ENCODE results near the gene PRCD.
"Not testable (repeated sequence)": the region's sequence is repeated elsewhere in the genome, so short reads cannot be mapped to it uniquely, and the experiment has no call there.

Gene PRCD

DNA sequence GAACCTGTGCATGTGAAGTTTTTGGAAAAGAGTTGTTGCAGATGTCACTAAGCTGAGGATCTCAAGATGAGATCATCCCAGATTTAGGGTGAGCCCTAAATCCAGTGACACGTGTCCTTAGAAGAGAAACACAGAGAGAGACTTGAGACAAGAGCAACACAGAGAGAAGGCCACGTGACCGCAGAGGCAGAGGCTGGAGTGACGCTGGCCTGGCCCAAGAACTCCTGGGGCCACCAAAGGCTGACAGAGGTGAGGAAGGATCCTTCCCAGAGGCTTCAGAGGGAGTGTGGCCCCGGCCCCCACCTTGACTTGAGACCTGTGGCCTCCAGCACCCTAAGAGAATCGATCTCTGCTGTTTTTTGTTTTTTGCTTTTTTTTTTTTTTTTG is 26.5 kb upstream of the PRCD start:
- TF ChIP-seq, protein P1, sequence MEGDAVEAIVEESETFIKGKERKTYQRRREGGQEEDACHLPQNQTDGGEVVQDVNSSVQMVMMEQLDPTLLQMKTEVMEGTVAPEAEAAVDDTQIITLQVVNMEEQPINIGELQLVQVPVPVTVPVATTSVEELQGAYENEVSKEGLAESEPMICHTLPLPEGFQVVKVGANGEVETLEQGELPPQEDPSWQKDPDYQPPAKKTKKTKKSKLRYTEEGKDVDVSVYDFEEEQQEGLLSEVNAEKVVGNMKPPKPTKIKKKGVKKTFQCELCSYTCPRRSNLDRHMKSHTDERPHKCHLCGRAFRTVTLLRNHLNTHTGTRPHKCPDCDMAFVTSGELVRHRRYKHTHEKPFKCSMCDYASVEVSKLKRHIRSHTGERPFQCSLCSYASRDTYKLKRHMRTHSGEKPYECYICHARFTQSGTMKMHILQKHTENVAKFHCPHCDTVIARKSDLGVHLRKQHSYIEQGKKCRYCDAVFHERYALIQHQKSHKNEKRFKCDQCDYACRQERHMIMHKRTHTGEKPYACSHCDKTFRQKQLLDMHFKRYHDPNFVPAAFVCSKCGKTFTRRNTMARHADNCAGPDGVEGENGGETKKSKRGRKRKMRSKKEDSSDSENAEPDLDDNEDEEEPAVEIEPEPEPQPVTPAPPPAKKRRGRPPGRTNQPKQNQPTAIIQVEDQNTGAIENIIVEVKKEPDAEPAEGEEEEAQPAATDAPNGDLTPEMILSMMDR (IDR thresholded peaks at IDR 0.05; ENCODE audit: borderline replicate concordance, insufficient read depth, low read depth, low read length), result no peak

DNA sequence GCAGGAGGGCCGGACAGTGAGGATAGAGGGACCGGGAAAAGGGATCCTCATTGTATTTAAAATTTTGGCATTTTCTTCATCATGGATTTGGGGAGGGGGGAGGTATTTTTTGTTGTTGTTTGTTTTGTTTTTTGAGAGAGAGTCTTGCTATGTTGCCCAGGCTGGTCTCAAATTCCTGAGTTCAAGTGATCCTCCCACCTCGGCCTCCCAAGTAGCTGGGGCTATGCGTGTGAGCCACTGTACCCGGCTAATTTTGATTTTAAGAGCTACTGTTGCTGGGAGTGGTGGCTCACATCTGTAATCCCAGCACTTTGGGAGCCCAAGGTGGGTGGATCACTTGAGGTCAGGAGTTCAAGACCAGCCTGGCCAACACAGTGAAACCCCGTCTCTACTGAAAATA is 25.5 kb upstream of the PRCD start:
- not testable (repeated sequence) for H3K4me3 ChIP-seq (ENCODE audit: low read depth, low read length)

More for the DNA sequence above, 26.5 kb upstream of the PRCD start:
- H3K4me3 ChIP-seq (ENCODE audit: low read depth, low read length), result no peak overlapping the region

DNA sequence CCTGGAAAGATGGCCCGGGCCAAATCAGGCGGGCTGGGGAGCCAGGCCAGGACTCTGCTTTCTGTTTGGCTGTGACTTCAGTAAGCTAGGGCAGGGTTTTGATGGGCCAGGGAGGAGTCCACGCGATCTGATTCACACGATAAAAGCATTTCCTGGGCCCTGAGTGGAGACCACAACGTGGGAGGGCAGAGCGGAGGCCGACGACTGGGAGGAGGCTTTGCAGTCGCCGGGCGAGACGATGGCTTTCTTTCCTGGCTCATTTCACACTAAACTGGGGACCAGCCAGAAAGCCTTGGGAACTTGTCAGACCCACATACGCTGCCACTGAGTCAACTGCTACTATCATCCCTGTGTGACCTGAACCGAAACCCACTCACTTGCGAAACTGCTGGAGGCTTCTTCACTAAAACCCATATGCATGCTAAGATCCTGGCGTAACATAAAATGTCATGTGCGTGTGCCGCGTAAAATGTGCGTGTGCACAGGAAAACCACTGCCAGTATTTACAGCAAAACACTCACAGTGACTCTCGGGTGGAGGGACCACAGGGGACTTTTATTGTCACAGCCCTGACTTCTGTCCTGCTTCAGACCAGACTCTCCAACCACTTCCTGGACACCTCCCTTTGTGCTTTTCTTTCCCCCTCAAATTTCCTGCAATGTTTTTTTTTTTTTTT is 24.4 kb upstream of the PRCD start:
- no peak overlapping the region for H3K4me3 ChIP-seq (ENCODE audit: low read depth, low read length)
- TF ChIP-seq, protein P1 (IDR thresholded peaks at IDR 0.05; ENCODE audit: borderline replicate concordance, insufficient read depth, low read depth, low read length), result no peak

DNA sequence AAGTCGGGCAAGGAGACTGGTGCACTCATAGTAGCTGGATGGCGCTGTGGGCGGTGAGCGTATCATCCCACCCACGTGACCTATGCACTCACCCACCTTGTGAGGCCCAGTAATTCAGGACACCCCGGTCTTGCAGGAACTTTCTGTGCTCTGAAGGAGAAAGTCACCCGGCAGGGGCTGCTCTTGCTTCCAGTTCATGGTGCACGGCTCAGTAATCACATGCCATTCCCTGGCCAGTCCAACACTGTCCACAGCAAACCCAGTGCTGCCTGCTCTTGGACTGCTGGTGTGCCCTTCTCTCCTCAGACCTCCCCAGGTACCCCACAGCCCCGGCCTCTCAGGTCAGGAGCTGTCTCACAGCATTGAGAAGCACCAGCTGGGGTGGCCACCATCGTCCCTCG is 22.2 kb upstream of the PRCD start:
- TF ChIP-seq, protein P1 (IDR thresholded peaks at IDR 0.05; ENCODE audit: borderline replicate concordance, insufficient read depth, low read depth, low read length), result no peak
- no peak overlapping the region for H3K4me3 ChIP-seq (ENCODE audit: low read depth, low read length)

DNA sequence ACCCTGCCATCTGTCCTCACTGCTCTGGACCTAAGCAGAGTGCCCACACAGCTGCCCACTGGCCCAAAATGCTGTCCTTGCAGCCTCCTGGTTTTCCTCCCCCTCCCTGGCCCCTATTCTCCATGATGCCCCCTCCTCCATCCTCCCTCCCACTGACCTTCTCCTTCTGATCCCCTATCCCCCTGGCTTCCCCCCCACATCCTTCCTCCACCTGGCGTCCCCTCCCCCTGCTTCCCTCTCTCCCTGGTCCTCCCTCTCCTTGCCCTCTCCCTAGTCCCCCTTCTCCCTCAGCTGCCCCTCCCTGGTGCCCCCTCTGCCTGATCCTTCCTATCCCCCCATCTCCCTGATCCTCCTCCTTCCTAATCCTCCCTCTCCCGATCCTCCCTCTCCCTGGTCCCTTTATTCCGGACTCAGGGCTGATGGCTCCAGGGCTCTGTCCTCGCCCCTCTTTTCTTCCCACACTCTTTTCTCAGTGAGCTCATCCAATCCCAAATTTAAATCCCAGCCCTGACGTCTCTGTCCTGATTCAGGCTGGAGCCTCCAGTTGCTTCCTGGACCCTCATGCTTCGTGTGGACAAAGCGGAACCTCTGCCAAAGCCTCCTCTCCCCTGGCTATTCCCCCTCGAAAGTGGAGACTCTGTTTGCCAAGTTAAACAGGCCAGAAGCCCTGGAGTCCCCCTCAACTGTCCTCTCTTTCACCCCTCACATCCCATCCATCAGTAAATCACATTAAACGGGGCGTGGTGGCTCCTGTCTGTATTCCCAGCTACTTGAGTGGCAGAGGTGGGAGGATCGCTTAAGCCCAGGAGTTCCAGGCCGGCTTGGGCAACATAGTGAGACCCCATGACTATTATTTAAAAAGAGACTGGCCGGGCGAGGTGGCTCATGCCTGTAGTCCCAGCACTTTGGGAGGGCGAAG is 20.5 kb upstream of the PRCD start:
- TF ChIP-seq, protein P1 (IDR thresholded peaks at IDR 0.05; ENCODE audit: borderline replicate concordance, insufficient read depth, low read depth, low read length), result no peak
- no peak overlapping the region for H3K4me3 ChIP-seq (ENCODE audit: low read depth, low read length)

DNA sequence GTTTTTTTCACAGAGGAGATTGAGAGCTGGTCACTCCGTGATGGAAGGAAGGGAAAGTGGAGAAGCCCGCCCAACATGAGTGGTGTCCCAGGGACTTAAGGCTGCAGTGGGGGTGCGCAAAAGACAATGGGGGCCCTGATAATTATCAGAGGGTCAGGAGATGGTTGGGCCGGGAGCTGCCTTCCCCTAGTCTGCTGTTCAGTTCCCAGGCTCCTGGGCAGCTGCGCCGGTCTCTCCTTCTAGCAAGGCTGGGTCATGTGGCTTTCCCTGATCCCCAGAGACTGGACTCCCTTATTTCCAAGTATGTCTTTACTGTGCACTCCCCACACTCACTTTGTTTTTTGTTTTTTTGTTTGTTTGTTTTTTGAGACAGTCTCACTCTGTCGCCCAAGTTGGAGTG is 18.6 kb upstream of the PRCD start:
- TF ChIP-seq, protein P1 (IDR thresholded peaks at IDR 0.05; ENCODE audit: borderline replicate concordance, insufficient read depth, low read depth, low read length), result no peak
- no peak overlapping the region for H3K4me3 ChIP-seq (ENCODE audit: low read depth, low read length)

DNA sequence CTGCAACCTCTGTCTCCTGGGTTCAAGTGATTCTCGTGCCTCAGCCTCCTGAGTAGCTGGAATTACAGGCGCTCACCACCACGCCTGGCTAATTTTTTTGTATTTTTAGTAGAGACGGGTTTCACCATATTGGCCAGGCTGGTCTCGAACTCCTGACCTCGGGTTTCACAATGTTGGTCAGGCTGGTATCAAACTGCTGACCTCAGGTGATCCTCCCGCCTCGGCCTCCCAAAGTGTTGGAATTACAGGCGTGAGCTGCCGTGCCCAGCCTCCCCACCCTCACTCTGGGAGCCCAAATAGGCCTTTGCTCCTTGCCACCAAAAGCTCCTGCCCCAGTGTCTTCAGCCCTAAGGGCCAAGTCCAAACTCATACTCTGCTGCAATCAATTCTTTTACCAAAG is 18.2 kb upstream of the PRCD start:
- not testable (repeated sequence) for H3K4me3 ChIP-seq (ENCODE audit: low read depth, low read length)

Data from GM12875 (cell line).